HCT116 (cell line): ENCODE data around the gene REPS2. TPM values are rescaled to one million over a fixed set of nuclear protein-coding genes. Genes with fewer than 3 reads are reported as not detected.

Source experiments
- ATAC-seq: fragments of 200-7000 bp; cut with Tn5 transposase; 2 replicates; pipeline ENCODE4 v1.9.1; 2020; ENCODE audit warnings: mild to moderate bottlenecking, moderate library complexity
- BruUV-seq: library from RNA; stranded (reverse); fragments of 400-500 nt; replicated peaks from 2 replicates; lab custom pipeline; 2021; lab: Mats Ljungman, UMichigan
- CTCF ChIA-PET: fragments of 300-600 bp; sonication (Branson Sonifier 250); formaldehyde crosslinking; loops from one replicate; lab custom pipeline; 2021; ENCODE audit warnings: antibody characterized with exemption; lab: Charles Lee
- POLR2A ChIA-PET: fragments of 300-600, 350-600 bp; sonication (Branson Sonifier 250); formaldehyde crosslinking; loops from one replicate; lab custom pipeline; 2021; ENCODE audit warnings: antibody characterized with exemption; lab: Charles Lee
- RAD21 ChIA-PET, 2 experiments: fragments of 300-600 bp; sonication (Branson Sonifier 250); formaldehyde crosslinking; loops; one replicate each; lab custom pipeline; 2023; ENCODE audit warnings: low total read pairs in 2 of 2; ENCODE audit not compliant: uncharacterized antibody in 2 of 2, unreplicated experiment in 2 of 2, low non-redundant PET in 1 of 2; lab: Charles Lee
- DNase-seq: peaks from one replicate; pipeline ENCODE4 v3.0.0-alpha.2; 2010; ENCODE audit warnings: low read depth, low spot score
- H2AFZ ChIP-seq: fragments of 200-600 bp; shearing (Covaris generic), sonication (generic); 2 replicates; pipeline ENCODE4 v1.6.1; 2017; ENCODE audit warnings: low read depth, mixed run types, mixed read lengths, antibody characterized with exemption, low read length; ENCODE audit not compliant: poor library complexity, severe bottlenecking
- H3K27ac ChIP-seq: 2 replicates; pipeline ENCODE4 v1.5.1; 2012; ENCODE audit warnings: low read depth, low read length
- H3K27me3 ChIP-seq: fragments of 200-600 bp; sonication (generic); 2 replicates; pipeline ENCODE4 v1.6.1; 2016; ENCODE audit warnings: mixed run types, low read length, mixed read lengths; ENCODE audit not compliant: insufficient read depth
- H3K36me3 ChIP-seq, 2 experiments: fragments of 200-500 bp in 1 of 2; fragments of 200-600 bp in 1 of 2; sonication (Bioruptor generic) in 1 of 2; sonication (generic) in 1 of 2; 2 replicates each; pipeline versions ENCODE4 v1.5.1 to v1.6.1; 2014 to 2016; ENCODE audit warnings: low read length in 2 of 2, inconsistent platforms in 1 of 2, mixed read lengths in 1 of 2, mixed run types in 1 of 2; ENCODE audit not compliant: insufficient read depth in 2 of 2, control insufficient read depth in 1 of 2
- H3K4me1 ChIP-seq, 2 experiments: fragments of 200-600 bp in 1 of 2; sonication (generic) in 1 of 2; 2 replicates each; pipeline versions ENCODE4 v1.5.1 to v1.6.1; 2012 to 2017; ENCODE audit warnings: low read length in 2 of 2, inconsistent platforms in 1 of 2, mild to moderate bottlenecking in 1 of 2, mixed read lengths in 1 of 2, mixed run types in 1 of 2, moderate library complexity in 1 of 2; ENCODE audit not compliant: insufficient read depth in 2 of 2, control insufficient read depth in 1 of 2
- H3K4me2 ChIP-seq: fragments of 200-600 bp; sonication (generic); 2 replicates; pipeline ENCODE4 v1.6.1; 2017; ENCODE audit warnings: mixed run types, low read length, mixed read lengths
- H3K4me3 ChIP-seq, 2 experiments: fragments of 200-600 bp in 1 of 2; sonication (generic) in 1 of 2; replicated peaks in 1 of 2; 2 replicates each; pipeline ENCODE4 v1.5.1; 2011 to 2016; ENCODE audit warnings: low read length in 2 of 2, control low read depth in 1 of 2, low read depth in 1 of 2, mild to moderate bottlenecking in 1 of 2, mixed read lengths in 1 of 2, mixed run types in 1 of 2
- H3K79me2 ChIP-seq: fragments of 200-600 bp; sonication (generic); 2 replicates; pipeline ENCODE4 v1.6.1; 2017; ENCODE audit warnings: mild to moderate bottlenecking, mixed run types, low read length, moderate library complexity, mixed read lengths; ENCODE audit not compliant: insufficient read depth
- H3K9ac ChIP-seq: fragments of 200-600 bp; sonication (generic); 2 replicates; pipeline ENCODE4 v1.6.1; 2016; ENCODE audit warnings: low read length, mixed read lengths
- H3K9me2 ChIP-seq: fragments of 200-600 bp; sonication (generic), shearing (Covaris generic); 2 replicates; pipeline ENCODE4 v1.6.1; 2017; ENCODE audit warnings: mixed run types, mild to moderate bottlenecking, moderate library complexity; ENCODE audit not compliant: insufficient read depth
- H3K9me3 ChIP-seq, 2 experiments: fragments of 200-500 bp in 1 of 2; fragments of 200-600 bp in 1 of 2; sonication (Bioruptor generic) in 1 of 2; sonication (generic) in 1 of 2; 2 replicates each; pipeline ENCODE4 v1.6.1; 2014 to 2017; ENCODE audit warnings: low read length in 2 of 2, mixed read lengths in 2 of 2, inconsistent platforms in 1 of 2, low read depth in 1 of 2, mild to moderate bottlenecking in 1 of 2, mixed run types in 1 of 2, moderate library complexity in 1 of 2; ENCODE audit not compliant: control insufficient read depth in 1 of 2, insufficient read depth in 1 of 2
- H4K20me1 ChIP-seq: fragments of 200-600 bp; sonication (generic), shearing (Covaris generic); 2 replicates; pipeline ENCODE4 v1.6.1; 2017; ENCODE audit warnings: mixed run types, mild to moderate bottlenecking, moderate library complexity; ENCODE audit not compliant: insufficient read depth
- JUND ChIP-seq: IDR thresholded peaks from 2 replicates; pipeline ENCODE4 v1.6.1; 2012
- MAX ChIP-seq: IDR thresholded peaks from 2 replicates; pipeline ENCODE4 v1.6.1; 2012
- REST ChIP-seq: IDR thresholded peaks from 2 replicates; pipeline ENCODE4 v1.6.1; 2012; ENCODE audit warnings: low read depth
- SRF ChIP-seq: IDR thresholded peaks from 2 replicates; pipeline ENCODE4 v1.6.1; 2012; ENCODE audit warnings: low read depth
- ZBTB33 ChIP-seq: IDR thresholded peaks from 2 replicates; pipeline ENCODE4 v1.6.1; 2011; ENCODE audit warnings: mild to moderate bottlenecking, low read length, moderate library complexity; ENCODE audit not compliant: insufficient replicate concordance; ENCODE audit errors: extremely low read depth
- ZFX ChIP-seq: fragments of 450-650 bp; IDR thresholded peaks from 2 replicates; pipeline ENCODE4 v1.6.1; 2017
- intact Hi-C: fragments of 100-400 bp; cut with micrococcal nuclease; formaldehyde crosslinking; loops from 2 replicates; pipeline ENCODE4 v1.10.0; 2022
- total RNA-seq: library from RNA; stranded (reverse); gene quantifications from one replicate; pipeline ENCODE4 v1.2.1, GENCODE V29; 2021; ENCODE audit not compliant: unreplicated experiment

REPS2 gene
- total RNA-seq, 1 experiment from 2014 or later: 4.5 TPM

GRCh38 chrX:16997313-16997712, 50.9 kb downstream of the REPS2 start:
- DNase-seq (no peak), ATAC-seq (no peak)
- Histone ChIP-seq H3K4me2 (no peak overlapping the region), H3K27ac (no peak overlapping the region), H3K9me2 (no peaks in the 10 kb centered on the region), H4K20me1 (no peaks in the 10 kb centered on the region), H3K9me3 (no peaks in the 10 kb centered on the region), H3K27me3 (no peaks in the 10 kb centered on the region), H3K4me3 (no peak overlapping the region), H3K4me1 (no peaks in the 10 kb centered on the region), H2AFZ (no peak overlapping the region), H3K79me2 (no peaks in the 10 kb centered on the region), H3K36me3 (no peaks in the 10 kb centered on the region), H3K9ac (no peak overlapping the region)
- CTCF ChIA-PET: no interaction called here
- TF ChIP-seq MAX (no peak), SRF (no peak), JUND (no peak), REST (no peak)
- BruUV-seq: no TSS peak
- RAD21 ChIA-PET: no interaction called here
- POLR2A ChIA-PET: no interaction called here
- intact Hi-C loops: no loop called here

GRCh38 chrX:16999275-16999674, 52.8 kb downstream of the REPS2 start:
- no peak for ATAC-seq
- Histone ChIP-seq H3K9me2 (no peaks in the 10 kb centered on the region), H3K27me3 (no peaks in the 10 kb centered on the region), H3K27ac (no peak overlapping the region)
- TF ChIP-seq ZBTB33 (no peak), ZFX (no peak)
- TF ChIP-seq, all 23 proteins: peak for 0
- Histone ChIP-seq H3K4me1 (no peaks in the 10 kb centered on the region), H3K9ac (no peak overlapping the region), H3K36me3 (no peaks in the 10 kb centered on the region), H3K9me3 (no peaks in the 10 kb centered on the region), H3K79me2 (no peaks in the 10 kb centered on the region), H2AFZ (no peak overlapping the region), H4K20me1 (no peaks in the 10 kb centered on the region), H3K4me2 (no peak overlapping the region), H3K4me3 (no peak overlapping the region)
- CTCF ChIA-PET: no interaction called here
- BruUV-seq: no TSS peak
- DNase-seq: no peak
- POLR2A ChIA-PET: no interaction called here
- RAD21 ChIA-PET: no interaction called here
- intact Hi-C loops: no loop called here
